HK-2 (cell line): ENCODE results near the gene IRS2.
"Not testable (repeated sequence)": the region's sequence is repeated elsewhere in the genome, so short reads cannot be mapped to it uniquely, and the experiment has no call there.

Experiments used
- DNase-seq: peaks from one replicate; pipeline ENCODE4 v3.0.0-alpha.2; 2018; ENCODE audit not compliant: unreplicated experiment

Gene IRS2

GRCh38 chr13:109733550-109733949 lies 52.8 kb downstream of the IRS2 start:
- DNase-seq = no peak

DNA sequence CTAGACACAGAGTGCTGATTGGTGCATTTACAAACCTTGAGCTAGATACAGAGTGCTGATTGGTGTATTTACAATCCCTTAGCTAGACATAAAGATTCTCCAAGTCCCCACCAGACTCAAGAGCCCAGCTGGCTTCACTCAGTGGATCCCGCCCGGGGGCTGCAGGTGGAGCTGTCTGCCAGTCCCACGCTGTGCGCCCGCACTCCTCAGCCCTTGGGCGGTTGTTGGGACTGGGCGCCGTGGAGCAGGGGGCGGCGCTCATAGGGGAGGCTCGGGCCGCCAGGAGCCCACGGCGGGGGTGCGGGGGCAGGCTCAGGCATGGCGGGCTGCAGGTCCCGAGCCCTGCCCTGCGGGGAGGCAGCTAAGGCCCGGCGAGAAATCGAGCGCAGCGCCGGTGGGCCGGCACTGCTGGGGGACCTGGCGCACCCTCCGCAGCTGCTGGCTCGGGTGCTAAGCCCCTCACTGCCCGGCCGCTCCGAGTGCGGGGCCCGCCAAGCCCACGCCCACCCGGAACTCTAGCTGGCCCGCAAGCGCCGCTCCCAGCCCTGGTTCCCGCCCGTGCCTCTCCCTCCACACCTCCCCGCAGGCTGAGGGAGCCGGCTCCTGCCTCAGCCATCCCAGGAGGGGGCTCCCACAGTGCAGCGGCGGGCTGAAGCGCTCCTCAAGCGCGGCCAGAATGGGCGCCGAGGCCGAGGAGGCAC lies 53.8 kb downstream of the IRS2 start:
- DNase-seq = not testable (repeated sequence)

DNA sequence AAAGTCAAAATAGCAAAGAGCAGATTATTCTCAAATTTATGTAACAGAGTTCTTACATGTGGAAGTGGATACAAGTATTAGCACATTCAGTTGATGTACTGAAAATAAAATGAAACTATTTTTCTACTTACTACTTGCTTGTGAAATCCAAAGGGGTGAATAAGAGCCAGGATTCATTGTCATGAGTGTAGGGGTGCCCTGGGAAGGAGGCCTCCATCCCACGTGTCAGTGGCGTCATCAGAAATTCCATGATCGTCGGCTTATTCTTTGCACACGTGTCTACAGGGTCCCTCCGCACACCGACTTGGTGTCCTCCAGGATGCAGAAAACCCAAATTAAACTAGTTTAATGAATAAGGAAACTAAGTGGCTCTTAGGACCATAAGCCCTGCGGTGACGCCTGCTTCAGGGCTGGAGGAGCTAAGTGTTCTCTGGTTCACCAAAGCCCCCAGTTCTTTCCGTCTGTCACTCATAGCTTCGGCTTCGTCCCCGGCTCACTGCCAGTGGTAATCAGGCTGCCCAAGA lies 55.5 kb downstream of the IRS2 start:
- no peak for DNase-seq

DNA sequence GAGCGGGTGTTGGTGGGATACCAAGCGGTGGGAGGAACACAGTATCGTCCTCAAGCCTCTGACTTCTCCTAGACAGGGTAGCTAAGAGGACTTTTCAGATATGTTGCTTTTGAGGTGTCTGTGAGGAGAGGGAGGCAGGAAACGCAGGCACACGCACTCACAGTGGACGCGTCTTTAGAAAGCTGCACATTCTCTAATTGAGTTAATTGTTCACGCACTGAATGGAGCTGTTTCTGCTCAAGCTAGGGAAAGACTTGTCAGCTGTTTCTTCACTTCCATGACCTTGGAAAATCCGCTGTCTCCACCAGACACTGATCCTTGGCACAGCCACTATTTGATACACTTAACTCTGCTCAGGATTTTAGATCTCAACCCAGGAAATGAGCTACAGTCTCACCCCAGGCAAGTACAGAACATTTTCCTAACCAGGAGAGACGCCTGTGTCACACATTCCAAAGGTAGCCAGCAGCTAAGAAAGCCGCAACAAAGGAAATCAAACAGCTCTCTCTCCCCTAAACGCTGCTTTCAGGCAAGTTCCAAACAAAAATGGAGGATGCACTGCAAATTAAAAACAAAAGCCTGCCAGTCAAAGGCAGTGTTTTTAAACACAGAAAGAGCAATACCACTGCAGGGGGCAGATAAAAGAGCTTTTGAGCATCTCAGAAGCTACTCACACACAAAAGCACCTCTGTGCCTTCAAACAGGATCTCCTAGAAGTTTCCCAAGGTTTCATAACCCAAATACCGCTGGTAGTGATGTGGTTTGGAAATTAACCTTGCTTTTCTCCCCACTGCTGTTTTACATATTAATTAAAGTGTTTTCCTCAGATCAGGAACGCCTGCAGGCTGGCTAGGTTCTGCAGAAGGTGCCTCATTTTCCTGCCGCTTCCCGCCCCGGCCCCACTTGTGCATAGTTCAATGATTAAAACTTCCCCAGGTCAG lies 57.3 kb downstream of the IRS2 start:
- no peak for DNase-seq

- no peak for DNase-seq
Observed at GRCh38 chr13:109728061-109728460, 58.3 kb downstream of the IRS2 start.

GRCh38 chr13:109727251-109727650 lies 59.1 kb downstream of the IRS2 start:
- DNase-seq = no peak

DNA sequence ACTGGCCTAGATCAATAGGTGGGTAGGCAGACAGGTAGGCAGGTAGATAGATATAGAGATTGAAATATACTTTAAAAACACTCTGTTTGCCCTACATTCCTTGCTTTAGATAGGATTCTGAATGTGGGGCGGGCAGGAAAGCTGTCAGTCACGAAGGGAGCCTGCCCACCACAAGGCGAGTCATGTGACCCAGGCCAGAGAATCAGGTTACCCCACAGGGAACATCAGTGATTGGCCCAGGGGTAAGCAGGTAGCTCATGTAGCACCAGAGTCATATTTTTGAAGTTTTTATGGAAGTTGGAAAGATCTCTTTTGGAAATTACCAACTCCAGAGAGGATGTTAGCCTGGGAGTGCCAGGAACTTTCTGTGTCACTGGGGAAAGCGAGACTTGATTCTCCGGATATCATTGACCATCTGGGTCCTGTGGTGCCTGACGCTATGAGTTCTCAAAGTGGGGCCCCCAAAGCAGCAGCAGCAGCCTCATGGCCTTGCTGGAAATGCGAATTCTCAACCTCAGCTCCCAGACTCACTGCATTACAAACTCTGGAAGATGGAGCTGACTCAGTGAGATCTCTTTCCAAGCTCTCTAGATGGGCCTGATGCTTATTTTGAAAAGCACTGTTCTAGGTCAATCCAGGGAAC lies 60.3 kb downstream of the IRS2 start:
- DNase-seq = no peak

- no peak for DNase-seq
Observed at GRCh38 chr13:109725297-109725696, 61.1 kb downstream of the IRS2 start.

DNA sequence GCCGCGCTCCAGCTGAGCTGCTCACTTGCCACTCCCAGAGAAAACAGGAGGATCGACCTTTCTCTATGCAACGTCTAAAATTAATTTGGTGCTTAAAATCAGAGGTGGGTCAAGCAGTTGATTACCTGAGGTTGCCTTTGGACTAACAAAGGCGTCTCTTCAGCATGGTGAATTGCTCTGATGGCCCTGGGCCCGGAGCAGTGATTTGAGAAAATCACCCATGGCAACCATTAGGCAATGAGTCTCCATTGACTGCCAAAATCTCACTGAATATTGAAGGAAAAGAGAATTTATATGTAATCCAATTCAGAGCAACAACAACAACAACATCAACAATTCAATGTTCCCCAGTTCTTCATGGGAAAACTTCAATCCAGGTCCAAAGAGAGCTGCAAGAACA lies 61.8 kb downstream of the IRS2 start:
- no peak for DNase-seq

GRCh38 chr13:109723046-109723445 lies 63.3 kb downstream of the IRS2 start:
- DNase-seq = no peak

- DNase-seq = no peak
Observed at GRCh38 chr13:109722068-109722467, 64.3 kb downstream of the IRS2 start.

DNA sequence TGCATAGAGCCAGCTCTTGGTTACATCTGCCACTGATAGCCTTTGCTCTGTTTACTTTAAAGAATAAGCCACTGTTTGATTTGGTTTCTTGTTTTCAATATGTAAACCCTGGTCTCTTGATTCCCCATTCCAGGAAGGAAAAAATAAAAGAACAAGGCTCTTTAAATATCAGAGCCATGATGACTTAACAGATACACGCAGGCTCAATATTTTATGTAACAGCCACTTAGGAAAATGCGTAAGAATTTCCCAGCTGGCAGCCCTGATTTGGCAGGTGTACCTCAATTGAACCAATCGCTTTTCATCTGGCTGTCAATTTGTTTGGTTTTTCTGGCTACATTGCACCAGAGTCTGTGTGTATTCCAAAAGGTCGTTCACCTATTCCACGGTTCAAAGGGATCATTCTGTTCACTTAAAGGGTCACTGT lies 65.6 kb downstream of the IRS2 start:
- DNase-seq = no peak

DNA sequence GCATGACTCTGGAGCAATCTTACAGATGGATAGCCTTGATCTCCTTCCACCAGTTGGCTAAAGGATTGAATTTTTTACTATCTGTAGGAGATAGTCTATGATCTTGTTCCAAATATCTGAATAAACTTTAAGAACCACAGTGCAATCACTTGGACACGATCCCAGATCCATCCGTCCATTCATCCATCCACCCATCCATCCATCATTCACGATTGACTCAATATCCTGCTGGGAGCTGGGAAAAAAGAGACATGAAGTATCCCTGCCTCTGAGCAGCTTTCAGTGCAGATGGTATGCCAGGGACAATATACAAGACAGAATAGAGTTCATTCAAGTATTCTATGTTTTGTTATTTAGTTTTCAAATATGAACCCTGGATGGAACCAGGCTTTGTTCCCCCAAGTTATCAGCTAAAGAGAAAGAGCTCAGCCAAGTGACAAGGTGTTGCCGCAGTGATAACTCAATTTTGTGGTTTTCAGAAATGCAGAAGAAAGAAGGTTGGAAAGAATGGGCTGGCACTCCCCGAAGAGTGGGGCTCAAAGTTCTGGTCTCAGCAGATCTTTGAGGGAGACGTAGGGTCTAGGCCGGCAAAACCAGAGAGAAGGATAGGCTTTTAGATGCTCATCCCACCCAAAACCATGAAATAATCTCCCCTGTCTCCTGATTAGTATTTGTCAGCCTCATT lies 66.3 kb downstream of the IRS2 start:
- DNase-seq = no peak

GRCh38 chr13:109718726-109719125 lies 67.7 kb downstream of the IRS2 start:
- no peak for DNase-seq

GRCh38 chr13:109717686-109718085 lies 68.7 kb downstream of the IRS2 start:
- no peak for DNase-seq

DNA sequence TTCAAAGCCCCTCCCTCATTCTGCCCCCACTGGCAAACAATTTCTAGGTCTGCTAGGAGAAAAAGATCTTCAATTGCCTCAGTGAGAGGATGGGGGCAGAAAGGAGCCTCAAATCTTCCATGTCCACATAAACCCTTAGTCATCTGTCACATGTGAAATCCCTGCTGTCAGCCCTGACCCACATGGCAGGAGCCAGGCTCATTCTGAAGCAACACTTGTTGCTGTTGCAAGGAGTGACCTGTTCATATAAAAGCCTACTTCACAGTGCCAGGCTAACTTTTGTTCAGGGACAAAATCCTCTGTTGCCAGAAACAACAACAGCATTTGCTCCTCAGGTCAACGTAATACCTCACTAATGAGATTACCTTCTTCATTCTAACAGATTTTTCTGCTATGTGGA lies 70.5 kb downstream of the IRS2 start:
- DNase-seq = peak; percentile 3

- no peak for DNase-seq
Observed at GRCh38 chr13:109713681-109714080, 72.7 kb downstream of the IRS2 start.

DNA sequence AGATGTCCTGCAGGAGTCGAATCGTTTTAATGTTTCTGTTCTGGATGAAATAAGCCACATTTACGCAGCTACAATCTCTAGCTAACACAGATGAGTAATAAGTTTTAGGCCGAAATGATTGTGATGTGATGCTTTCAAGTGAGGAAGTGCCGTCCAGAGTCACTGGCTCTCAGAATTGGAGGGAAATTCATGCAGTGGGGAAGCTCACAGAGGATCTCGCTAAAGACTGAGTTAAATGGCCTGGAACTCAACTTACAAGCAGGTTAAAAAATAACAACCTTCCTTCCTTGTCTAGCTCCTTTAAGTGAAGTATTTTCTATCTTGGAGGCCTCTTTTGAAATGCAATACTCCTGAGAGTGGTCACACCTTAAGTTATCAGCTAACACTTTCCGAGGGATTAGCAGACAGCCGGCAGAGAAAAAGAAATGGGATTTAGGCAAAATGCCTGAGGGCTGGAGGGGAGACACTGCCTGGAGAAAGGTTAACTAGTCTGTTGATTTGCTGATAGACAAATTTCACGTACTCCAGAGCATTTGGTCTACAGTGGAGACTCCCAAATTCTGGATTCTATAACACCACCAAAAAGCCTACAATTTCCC lies 74.2 kb downstream of the IRS2 start:
- no peak for DNase-seq

DNA sequence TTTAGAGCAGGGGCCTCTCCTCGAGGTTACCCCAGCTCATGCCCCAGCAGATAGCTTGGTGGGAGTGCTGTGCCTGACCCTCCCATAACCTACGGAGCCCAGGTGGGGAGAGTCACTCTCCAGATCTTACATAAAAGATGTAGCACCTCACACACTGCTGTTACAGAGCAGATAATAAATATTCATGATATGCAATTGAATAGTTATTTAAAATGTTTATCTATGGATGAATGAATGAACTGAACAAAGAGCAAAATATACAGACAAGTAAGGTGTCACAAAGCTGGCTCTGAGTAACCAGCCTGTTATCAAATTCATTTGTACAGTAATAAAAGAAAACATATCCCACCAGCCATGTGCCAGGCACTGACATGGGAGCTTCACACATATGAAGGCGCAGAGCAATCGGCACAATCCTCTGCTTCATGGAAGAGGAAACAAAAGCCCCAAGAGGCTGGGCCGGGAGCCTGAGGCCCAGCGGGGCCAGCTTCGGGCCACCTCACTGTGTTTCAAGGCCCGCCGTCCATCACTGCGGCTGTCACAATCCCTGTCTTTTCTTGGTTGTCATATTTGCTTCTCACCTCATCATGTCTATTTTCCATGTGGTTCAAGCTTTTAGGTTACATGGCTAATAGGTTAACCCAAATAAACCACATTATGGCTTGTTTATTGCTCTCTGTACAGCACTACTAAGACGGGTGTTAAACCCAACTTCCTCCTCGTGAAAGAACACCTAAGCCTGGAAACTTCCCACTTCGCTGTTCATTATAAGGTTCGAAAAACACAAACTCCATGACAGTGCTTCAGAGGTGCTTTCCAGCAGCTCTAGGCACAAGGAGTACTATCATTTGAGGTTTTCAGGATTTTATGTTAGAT lies 78.4 kb downstream of the IRS2 start:
- no peak for DNase-seq

DNA sequence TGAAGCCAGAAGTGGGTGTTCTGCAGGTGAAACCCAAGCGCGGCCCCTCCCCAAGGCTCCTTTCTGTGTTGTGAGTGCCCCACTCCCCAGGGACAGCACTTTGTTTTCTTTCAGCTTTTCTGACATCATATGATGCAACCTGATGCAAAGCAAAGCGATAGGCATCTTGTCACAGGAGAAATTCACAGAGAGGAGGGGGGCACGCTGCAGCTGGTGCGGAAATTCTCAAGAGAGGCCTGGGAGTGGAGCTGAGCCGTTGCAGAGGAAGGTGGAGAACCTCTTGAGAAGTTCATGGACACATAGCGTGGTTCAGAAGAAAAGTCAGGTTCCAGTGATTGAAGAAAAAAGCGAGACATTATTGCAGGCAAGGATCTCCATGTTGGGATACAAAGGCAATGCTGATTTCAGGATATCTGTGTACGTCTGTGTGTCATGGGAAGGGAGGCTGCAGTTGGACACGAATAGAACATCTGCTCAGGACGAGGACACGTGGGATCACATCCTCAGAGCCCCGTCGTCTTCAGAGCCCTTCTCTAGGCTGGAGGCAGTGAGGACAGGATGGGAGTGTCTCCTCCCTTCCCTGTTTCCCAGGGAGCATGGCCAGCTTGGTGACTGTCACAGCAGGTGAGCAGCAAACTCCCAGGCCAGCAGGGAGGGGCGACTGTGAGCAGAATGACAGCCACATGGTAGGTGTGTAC lies 79.2 kb downstream of the IRS2 start:
- DNase-seq = no peak
